HG03354 (cell line): ENCODE results near the gene NFIB.

Experiments
- ATAC-seq: cut with Tn5 transposase; IDR thresholded peaks from one replicate; pipeline ENCODE4 v1.9.1; 2021; ENCODE audit warnings: mild to moderate bottlenecking; ENCODE audit not compliant: unreplicated experiment, poor library complexity, severe bottlenecking

The NFIB gene

DNA sequence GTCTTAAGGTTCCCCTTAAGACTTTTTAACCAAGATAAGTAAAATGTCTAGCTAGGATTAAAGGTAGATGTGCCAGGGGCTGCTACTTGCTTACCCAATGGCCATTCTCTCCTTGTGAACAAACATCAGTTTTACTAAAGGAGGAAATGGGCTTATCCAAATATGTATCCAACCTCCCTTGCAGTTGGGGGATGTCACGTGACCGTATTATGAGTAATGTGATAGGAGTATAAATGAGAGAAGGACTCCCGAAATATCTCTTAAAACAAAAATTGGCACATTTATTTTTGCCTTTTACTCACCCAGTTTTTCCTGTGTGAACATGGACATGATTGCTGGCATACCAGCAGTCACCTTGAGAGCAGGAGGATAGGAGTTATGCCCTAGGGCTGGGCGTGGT is 247.9 kb downstream of the NFIB start:
- ATAC-seq = no peak

DNA sequence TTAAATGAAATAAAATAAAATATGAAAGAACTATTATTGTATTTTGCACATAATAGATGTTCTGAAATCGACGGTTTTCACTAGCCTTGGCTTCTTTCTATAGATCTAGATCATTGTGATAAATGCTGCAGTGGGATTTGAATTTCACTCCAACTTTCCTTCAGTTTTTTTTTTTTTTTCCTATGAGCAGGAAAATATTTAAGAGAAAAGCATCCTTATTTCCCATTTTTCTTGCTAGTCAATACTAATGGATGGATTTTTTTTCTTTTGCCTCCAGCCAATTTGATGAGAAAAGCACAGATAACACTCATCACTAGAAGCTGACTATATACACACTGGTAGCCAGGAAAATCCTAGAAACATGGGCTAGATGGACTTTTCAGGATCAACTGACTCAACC is 249.0 kb downstream of the NFIB start:
- no peak for ATAC-seq

DNA sequence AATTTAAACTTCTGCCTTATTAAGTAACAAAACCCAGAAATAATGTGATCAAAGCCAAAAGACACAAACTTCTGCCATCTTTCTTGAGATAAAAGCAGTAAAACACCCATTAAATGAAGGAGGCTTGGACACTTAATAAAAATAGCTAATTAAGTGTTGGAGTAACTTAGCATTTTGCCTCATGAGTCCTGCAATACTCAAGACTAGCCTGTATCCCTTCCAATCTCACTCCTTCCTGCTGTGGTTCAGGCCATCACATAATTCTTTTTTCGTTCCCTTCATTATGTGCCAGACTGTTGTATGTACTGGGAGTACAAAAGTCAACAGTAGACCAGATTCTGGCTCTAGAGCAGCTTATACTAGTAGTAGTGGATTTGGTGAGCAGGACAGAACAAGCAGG is 250.2 kb downstream of the NFIB start:
- ATAC-seq = no peak

DNA sequence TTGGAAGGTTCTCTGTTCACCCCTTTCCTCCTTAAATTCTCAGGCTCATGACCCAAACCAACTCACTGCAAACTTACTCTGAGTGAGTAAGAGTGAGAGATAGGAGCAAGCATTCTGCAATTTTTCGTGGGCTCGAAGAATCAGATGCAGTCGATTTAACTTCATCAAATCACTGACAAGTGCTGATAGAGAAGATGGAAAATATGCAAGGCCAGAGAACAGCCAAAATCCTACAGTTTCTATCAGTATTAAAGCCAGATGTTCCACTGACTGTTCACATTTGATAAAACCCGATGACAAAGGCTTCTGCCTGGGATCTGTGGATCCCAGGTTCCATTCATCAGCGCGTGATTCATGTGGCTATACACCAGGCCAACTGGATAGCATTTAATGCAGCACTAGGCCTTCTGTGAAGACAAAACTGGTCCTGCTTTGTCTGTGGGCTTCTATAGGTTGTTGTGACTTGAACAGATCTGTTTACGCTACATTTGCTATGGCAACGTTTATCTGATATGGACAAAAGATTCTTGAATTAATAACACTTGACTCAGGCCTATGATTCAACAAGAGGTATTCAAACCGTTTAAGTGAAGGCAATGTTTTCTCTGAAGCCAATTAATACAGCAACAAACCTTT is 251.2 kb downstream of the NFIB start:
- ATAC-seq = no peak

DNA sequence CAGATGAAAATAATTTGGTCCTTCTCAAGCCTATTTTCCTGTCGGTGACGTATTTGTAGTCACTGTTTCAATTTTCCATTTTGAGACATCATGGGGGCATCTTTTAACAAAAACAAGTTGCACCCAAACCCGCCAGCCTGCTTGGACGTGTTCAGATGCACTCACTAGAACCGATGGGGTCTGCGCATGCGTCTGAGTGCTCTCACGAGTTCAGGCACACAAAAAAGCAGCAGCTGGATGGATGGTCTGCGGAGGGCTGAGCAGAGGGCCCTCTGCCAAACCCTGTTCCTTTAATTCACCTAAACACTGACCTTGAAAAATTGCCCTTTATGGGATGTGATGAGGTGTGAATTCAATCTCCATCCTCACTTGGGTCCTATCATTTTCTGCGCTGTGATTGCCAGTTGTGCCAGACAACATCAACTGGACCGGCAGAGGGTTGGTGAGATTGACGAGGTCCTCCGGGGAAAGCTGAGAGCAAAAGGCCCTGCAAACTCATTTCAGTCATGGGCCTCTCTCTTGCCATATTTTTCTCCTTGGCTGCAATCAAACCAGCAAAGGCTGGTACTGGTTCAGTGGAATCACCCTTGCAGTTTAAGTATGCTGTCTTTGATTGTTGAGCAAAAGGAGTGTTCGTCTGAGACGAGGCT is 251.9 kb downstream of the NFIB start:
- no peak for ATAC-seq

DNA sequence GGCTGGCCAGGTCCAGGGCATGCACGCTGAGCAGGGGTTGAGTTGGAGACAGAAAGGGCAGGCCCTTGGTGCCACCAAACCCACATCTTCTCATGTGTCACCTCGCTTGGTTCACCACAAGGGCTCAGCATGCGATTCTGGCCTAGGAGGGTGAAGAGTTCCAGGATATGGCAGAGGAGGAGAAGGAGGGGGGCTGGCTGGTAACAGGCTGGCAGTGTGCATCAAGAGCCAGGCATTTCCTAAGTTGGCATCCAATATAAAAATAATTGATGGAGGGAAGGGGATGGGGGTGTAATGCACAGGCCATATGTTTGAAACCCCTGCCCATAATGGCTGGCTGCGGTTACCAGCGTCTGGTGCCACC is 255.6 kb downstream of the NFIB start:
- ATAC-seq = no peak

DNA sequence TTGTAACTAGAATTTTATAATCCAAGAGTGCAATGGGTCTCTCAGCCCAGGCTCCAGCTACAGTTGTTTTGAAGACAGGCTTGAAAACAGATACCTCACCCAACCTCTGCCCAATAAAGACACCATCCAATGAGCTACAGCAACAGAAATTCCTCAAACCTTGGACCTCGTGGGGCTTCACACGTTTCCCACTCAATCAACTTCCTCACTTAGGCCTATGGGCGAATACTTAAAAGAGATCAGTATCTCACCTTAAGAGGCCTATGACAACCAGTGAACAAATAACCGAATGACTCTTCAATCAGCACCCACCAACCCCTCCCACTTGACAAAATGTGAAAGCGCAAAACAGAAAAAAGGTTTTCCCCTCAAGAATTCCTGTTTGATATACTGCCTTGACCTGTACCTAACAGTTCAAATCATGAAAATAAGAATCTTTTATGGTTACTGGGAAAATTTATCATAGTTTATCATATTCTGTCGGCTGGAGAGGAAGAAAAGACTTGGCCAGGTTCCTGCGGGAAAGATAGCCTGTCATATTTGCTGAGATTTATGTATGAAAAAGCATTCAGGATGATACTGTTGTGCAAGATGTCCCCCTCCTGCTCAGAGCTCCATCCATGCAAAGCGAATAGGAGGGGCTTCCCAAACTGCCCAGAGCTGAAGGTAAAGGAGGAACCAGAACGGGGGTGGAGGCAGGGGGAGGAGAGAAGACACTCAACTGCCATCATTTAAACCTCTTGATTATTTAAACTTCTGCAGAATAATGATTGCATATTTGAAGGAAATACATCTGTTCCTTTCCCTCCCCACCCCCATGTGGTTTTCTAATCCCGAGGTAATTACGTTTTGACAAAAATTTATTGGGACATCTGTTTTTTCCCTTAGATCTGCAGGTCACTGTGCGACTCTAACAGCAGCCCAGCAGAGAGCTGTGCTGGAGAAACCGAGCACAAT is 256.3 kb downstream of the NFIB start:
- ATAC-seq = no peak

DNA sequence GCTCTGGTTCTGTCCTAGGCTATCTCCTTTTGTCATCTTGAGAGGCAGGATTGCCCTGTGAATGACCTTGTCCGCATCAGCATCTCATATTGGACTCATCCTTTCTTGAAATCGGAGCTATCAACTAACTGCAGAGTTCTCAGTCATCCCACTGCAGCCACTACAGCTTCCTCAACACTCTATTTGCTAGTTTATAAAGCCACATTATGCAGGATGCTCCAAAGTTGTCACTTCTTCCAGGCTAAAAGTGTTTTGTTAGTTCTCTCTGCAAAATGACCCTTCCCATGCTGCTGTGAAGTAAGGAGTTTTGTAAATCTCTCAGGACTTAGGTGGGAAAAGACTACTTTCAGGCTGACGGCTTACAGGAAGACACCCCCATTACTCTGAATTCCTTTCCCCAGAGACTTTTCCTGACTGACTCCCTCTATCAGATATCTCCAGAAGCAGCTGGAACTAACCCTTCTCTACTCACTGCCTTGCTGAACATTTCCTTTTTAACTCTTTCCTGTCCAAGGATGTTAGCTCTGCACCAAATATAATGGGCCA is 257.6 kb downstream of the NFIB start:
- no peak for ATAC-seq

DNA sequence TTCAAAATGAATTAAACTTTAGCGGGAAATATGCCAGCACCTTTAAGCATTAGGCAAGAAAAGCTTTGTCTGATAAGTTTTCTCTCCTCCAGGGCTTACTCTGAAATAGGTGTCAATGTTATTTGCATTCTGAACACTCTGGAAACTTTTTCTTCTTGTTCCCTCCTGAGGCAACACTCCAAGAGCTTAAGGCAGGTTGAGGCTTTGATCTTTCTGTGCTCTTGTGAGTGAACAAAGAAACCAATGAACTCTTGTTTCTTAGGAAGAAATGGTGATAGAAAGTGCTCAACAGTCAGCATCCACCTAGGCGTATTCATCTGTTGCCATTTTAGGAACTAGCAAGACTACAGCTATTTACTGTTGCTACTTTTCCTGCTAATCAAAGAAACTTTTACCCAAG is 259.8 kb downstream of the NFIB start:
- ATAC-seq = no peak

DNA sequence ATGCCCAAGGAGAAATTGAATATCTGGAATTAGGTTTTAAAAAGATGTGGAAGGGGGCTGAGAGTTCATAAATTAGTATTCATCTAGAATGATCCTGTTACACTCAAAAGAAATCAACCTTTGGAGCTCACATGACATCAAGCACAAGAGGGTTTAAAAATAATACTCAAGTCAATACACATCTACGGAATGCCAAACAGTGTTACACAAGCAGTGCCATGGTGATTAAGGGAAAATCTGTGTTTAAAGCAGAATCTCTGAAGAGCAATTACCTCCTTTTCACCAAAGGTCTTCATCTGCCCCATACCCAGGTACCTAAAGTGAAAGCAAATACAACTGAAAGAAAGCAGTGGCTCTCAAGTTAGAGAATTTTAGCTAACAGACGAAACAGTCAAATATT is 261.6 kb downstream of the NFIB start:
- ATAC-seq = no peak

DNA sequence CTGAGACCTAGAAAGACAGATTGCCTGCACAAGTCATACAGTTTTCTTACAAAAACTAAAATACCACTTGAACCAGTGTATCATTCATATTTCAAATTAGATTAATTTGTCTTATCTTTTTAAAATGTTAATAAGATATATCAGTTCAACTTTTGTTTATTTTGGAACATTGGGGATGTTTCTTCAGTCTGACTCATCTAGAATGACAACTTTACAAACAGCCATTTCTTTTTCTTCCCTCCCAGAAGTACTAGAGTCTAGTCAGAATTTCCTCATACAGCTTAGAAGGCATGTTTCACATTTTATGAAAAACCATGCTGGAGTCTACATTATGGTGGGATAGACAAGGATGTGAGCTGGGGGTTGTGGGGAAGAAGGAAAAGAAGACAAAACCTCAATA is 262.5 kb downstream of the NFIB start:
- no peak for ATAC-seq

DNA sequence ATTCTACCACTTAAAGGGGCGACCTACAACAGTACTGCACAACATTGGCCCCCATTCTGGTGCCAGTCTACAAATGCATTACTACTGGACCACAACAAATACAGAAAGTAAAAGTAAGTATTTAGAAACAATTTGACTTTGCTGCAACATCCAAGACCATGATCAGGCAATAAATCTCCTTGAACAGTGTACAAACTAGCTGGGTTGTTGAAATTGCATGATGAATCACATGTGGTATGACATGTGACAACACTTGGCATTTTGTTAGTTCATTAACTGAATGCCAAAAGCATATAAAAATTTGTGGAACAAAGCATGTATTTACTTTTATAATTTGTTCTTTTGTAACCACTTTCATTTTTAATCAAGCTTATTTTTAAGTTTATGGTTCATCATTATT is 270.5 kb downstream of the NFIB start:
- ATAC-seq = no peak

DNA sequence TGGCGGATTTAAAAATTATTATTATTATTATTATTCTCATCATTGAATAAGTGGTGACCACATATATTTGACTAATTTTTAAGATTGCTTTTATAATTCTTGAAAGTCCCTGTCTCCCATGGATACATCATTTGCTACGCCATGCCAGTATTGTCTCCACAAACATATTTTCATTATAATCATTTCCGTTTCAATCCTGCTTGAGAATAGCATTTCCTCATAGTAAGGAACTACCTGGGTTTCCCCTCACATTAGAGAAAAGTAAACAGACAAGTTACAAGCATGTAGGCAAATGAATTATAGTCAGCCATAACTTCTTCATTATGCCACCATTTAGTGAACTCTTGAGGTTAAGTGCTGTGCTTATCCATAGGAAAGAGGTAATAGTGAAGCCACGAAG is 276.6 kb downstream of the NFIB start:
- no peak for ATAC-seq

DNA sequence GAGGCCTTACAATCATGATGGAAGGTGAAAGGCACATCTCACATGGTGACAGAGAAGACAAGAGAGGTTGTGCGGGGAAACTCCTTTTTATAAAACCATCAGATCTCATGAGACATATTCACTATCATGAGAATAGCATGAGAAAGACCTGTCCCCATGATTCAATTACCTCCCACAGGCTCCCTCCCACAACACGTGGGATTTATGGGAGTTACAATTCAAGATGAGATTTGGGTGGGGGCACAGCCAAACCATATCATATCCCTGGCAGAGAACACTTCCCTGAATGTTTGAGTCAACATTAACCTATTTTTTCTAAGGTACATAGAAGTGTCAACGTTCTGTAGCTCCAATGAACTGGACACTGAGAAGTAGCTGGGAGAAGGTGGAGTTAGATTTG is 280.9 kb downstream of the NFIB start:
- ATAC-seq = no peak
